IgD-negative memory B cell (primary cell): ENCODE data around the gene CEP20. TPM values are rescaled to one million over a fixed set of nuclear protein-coding genes. Genes with fewer than 3 reads are reported as not detected.

Source experiments
- H3K27ac Mint-ChIP-seq, 3 donors: one replicate each; pipeline ENCODE4 v1.8.0; 2020 to 2022; ENCODE audit warnings: mild to moderate bottlenecking in 3 of 3, mixed read lengths in 3 of 3, moderate library complexity in 1 of 3
- H3K27me3 Mint-ChIP-seq: one replicate; pipeline ENCODE4 v1.8.0; 2021; ENCODE audit warnings: mixed read lengths
- H3K36me3 Mint-ChIP-seq: one replicate; pipeline ENCODE4 v1.8.0; 2020; ENCODE audit warnings: mild to moderate bottlenecking, mixed read lengths
- H3K4me1 Mint-ChIP-seq, 3 donors: one replicate each; pipeline ENCODE4 v1.8.0; 2020 to 2022; ENCODE audit warnings: mixed read lengths in 3 of 3, mild to moderate bottlenecking in 1 of 3
- H3K4me3 Mint-ChIP-seq, 4 donors: one replicate each; pipeline ENCODE4 v1.8.0; 2020 to 2022; ENCODE audit warnings: mild to moderate bottlenecking in 4 of 4, mixed read lengths in 4 of 4, moderate library complexity in 3 of 4
- H3K9me3 Mint-ChIP-seq, 3 donors: one replicate each; pipeline ENCODE4 v1.8.0; 2020 to 2021; ENCODE audit warnings: mixed read lengths in 3 of 3, mild to moderate bottlenecking in 1 of 3
- polyA plus RNA-seq: library from polyadenylated mRNA; unstranded; fragments of 300-500 nt; fragmentation: Illumina TruSeq; gene quantifications from one replicate; pipeline ENCODE4 v1.2.3, GENCODE V29; 2021

The CEP20 gene
- polyA plus RNA-seq, 1 donor from 2014 or later: 28.1 TPM

DNA sequence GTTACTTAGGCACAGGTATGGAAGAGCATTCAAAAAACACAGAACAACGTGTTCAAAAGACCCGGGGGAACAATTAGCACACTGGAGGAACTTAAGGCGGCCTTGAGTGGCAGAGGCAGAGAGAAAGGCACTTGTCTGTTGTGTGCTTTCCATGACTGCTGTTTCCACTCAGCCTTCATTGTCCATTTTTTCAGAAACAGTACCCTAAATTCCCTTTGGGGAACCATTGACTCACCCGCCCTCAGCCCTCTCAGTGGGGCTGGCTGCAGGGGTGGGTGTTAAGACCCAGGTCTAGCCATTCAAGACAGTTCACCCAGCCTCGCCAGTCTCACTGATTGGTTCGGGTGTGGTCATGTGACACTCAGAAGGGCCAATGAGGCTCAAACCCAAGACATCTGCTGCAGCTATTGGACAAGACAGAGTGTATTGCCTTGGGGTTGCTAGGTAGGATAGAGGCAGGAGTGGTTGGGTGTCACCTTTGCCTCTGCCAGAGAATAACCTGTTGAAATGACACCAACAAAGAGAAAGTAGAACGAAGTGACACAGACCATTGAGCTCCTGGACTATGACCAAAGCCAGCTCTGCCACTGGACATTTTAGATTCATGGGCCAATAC lies 19.6 kb upstream of the CEP20 start:
- Mint-ChIP-seq H3K36me3 (no peaks in the 10 kb centered on the region), H3K9me3 (no peaks in the 10 kb centered on the region), H3K4me1 (peaks cover 8 to 10% (median 9%) of the 10 kb centered on the region in 3 donors), H3K4me3 (peak overlapping the region in 2 of 4 donors; percentile 10 to 57), H3K27me3 (no peaks in the 10 kb centered on the region), H3K27ac (peak overlapping the region; percentile 27 to 91 (median 69))

DNA sequence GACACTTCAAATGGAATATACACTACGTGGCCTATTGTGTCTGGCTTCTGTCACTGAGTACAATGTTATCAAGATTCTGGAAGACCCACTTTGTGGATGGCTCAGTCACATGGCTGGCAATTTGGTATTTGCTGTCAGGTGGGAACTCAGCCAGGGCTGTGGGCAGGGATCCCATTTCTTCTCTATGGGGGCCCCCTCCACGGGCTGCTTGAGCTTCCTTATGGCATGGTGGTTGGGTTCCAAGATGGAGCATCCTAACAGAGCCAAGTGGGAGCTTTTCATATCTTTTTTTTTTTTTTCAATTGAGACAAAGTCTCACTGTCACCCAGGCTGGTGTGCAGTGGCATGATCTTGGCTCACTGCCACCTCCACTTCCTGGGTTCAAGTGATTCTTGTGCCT lies 18.0 kb upstream of the CEP20 start:
- H3K9me3 Mint-ChIP-seq: no peaks in the 10 kb centered on the region
- H3K27me3 Mint-ChIP-seq: no peaks in the 10 kb centered on the region
- H3K4me3 Mint-ChIP-seq: no peak overlapping the region
- H3K4me1 Mint-ChIP-seq: peaks cover 8 to 10% (median 9%) of the 10 kb centered on the region in 3 donors
- H3K27ac Mint-ChIP-seq: no peak overlapping the region
- no peaks in the 10 kb centered on the region for H3K36me3 Mint-ChIP-seq

DNA sequence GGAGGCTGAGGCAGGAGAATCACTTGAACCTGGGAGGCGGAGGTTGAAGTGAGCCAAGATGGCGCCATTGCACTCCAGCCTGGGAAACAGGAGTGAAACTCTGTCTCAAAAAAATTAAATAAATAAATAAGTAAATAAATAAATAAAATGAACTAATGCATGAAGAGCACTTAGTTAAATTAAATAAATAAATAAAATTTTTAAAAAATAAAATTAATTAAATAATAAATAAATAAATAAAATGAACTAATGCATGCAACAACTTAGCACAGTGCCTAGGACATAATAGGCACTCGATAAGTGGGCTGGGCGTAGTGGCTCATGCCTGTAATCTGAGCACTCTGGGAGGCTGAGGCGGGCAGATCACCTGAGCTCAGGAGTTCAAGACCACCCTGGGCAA lies 15.6 kb upstream of the CEP20 start:
- Mint-ChIP-seq H3K4me1 (peaks cover 7 to 23% (median 9%) of the 10 kb centered on the region in 3 donors), H3K27me3 (no peaks in the 10 kb centered on the region), H3K9me3 (no peaks in the 10 kb centered on the region), H3K27ac (no peak overlapping the region), H3K4me3 (no peak overlapping the region), H3K36me3 (no peaks in the 10 kb centered on the region)

DNA sequence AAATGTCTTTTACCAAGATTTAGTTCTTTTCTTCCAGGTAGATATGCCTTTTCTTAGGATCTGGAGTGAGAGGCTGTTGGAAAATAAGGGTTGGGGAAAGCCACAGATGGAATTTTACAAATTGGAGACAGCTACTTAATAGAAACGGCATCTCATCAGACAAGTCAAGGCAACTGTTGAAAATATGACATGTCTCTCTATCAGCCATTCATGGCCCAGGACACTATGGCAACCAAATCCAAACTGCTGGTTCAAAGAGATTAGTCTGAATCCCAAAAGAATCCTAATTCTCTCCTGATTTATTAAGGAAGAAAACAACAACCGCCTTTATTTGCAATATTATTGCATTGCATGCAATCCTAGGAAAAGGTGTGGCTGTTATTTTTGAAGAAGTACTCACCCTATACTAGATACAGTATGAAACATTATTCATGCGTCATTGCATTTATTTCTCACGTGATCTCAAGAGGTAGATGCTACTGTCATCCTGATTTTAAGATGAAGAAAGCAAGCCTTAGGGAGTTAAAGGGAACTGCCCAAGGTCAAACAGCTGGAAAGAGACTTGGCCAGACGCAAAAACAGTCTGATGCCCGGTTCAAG lies 12.6 kb upstream of the CEP20 start:
- Mint-ChIP-seq H3K4me1 (peaks cover 6 to 17% (median 6%) of the 10 kb centered on the region in 3 donors), H3K27me3 (no peaks in the 10 kb centered on the region), H3K9me3 (no peaks in the 10 kb centered on the region), H3K4me3 (peak overlapping the region in 1 of 4 donors; percentile 33), H3K36me3 (no peaks in the 10 kb centered on the region), H3K27ac (no peak overlapping the region)

DNA sequence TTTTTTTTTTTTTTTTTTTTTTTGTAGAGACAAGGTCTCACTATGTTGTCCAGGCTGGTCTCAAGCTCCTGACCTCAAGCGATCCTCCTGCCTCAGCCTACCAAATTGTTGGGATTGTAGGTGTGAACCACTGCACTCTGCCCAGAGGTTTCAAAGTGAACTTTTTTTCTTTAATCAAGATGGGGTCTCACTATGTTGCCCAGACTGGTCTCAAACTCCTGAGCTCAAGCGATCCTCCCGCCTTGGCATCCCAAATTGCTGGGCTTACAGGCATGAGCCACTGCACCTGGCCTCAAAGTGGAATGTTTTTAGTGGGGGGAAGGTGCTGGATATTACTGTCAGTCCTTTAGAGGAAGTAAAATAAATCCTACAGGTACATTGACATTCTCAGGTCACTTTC lies 12.0 kb upstream of the CEP20 start:
- H3K36me3 Mint-ChIP-seq: no peaks in the 10 kb centered on the region
- H3K9me3 Mint-ChIP-seq: no peaks in the 10 kb centered on the region
- H3K4me1 Mint-ChIP-seq: peaks cover 6 to 17% (median 6%) of the 10 kb centered on the region in 3 donors
- no peak overlapping the region for H3K4me3 Mint-ChIP-seq
- H3K27ac Mint-ChIP-seq: no peak overlapping the region
- no peaks in the 10 kb centered on the region for H3K27me3 Mint-ChIP-seq

DNA sequence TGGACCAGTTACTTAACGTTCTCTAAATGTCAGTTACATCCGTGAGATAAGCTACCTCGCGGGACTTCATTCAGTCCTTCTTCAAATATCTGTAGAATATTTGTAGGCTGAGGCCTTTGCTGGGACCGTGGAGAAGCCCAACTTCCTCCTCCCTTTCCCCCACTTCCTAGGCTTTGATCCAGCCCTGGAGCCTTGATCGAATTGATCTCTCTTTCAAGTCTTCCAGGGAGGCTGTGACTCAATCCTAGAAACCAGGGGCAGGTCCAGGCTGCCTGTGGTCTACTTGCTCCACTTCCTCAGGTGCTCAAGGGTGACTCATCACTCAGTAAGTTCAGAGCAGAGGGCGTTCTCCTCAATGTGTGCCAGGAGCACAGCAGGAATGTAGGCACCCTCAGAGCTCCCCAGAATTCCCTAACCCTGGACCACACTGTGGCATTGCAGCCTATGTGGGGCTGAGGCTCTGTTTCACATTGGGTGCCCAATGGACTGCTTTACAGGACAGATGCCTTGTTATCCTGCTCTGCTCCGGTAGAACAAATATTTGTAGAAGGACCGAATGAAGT lies 11.2 kb upstream of the CEP20 start:
- H3K36me3 Mint-ChIP-seq: no peaks in the 10 kb centered on the region
- no peaks in the 10 kb centered on the region for H3K27me3 Mint-ChIP-seq
- no peak overlapping the region for H3K4me3 Mint-ChIP-seq
- H3K27ac Mint-ChIP-seq: no peak overlapping the region
- H3K4me1 Mint-ChIP-seq: peaks cover 6 to 17% (median 6%) of the 10 kb centered on the region in 3 donors
- no peaks in the 10 kb centered on the region for H3K9me3 Mint-ChIP-seq

DNA sequence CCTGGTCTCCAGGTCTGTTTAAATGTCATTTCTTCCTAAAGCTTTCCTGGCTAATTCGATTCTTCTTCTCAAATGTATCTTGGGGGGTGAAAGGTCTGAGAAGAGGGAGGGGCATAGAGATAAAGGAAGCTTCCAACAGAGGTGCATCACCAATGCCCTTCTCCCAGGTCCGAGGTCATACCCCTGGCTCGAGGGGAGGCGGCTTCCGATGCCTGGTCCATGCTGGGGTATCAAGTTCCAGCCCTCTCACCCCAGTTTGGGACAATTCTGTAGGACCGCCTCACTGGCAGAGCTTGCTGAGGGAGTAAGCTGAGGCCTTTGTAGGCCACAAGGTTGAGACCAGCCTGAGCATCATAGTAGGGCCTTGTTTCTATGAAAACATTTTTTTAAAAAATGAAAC lies 10.3 kb upstream of the CEP20 start:
- H3K4me3 Mint-ChIP-seq: peak overlapping the region in 1 of 4 donors; percentile 37
- no peaks in the 10 kb centered on the region for H3K9me3 Mint-ChIP-seq
- peaks cover 6 to 17% (median 6%) of the 10 kb centered on the region in 3 donors for H3K4me1 Mint-ChIP-seq
- no peaks in the 10 kb centered on the region for H3K27me3 Mint-ChIP-seq
- H3K36me3 Mint-ChIP-seq: no peaks in the 10 kb centered on the region
- H3K27ac Mint-ChIP-seq: peak overlapping the region in 1 of 3 donors; percentile 35

DNA sequence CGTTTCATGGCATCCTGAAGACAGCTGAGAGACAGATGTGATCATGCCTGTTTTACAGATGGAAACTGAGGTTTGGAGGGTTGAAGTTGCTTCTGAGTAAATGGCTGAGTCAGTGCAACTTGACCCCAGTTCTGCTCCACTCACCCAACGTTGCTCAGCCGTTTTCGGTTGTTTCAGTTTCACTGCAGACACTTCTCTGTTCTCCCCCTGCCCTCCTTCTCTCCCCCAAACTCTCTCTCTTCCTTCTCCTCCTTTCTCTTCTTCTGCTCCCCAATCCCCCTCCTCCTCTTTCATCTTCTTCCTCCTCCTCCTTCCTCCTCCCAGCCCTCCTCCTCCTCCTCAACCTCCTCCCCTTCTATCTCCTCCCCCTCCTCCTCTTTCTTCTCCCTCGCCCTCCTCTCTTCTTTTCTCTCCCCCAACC lies 9.4 kb upstream of the CEP20 start:
- no peaks in the 10 kb centered on the region for H3K36me3 Mint-ChIP-seq
- H3K9me3 Mint-ChIP-seq: no peaks in the 10 kb centered on the region
- H3K27ac Mint-ChIP-seq: peak overlapping the region in 1 of 3 donors; percentile 35
- H3K27me3 Mint-ChIP-seq: no peaks in the 10 kb centered on the region
- H3K4me1 Mint-ChIP-seq: peaks cover 6 to 17% (median 6%) of the 10 kb centered on the region in 3 donors
- H3K4me3 Mint-ChIP-seq: peak overlapping the region in 1 of 4 donors; percentile 3

DNA sequence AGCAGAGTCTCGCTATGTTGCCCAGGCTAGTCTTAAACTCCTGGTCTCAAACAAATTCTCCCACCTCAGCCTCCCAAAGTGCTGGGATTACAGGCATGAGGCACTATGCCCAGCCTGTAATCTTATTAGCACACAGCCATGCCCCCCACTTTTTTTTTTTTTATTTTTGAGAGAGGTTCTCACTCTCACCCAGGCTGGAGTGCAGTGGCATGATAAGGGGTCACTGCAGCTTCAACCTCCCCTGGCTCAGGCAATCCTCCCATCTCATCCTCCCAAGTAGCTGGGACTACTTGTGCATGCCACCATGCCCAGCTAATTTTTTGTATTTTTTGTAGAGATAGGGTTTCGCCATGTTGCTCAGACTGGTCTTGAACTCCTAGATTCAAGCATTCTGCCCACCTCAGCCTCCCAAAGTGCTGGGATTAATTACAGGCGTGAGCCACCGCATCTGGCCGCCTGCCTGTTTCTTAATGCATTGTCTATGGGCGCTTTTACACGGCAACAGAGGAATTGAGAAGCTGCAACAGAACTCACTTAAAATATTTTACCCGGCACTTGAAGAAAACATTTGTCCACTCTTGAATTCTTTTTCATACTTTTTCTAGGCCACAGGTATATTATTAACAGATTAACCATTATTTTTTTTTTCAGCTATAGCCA lies 8.8 kb upstream of the CEP20 start:
- H3K4me1 Mint-ChIP-seq: peaks cover 6 to 17% (median 6%) of the 10 kb centered on the region in 3 donors

DNA sequence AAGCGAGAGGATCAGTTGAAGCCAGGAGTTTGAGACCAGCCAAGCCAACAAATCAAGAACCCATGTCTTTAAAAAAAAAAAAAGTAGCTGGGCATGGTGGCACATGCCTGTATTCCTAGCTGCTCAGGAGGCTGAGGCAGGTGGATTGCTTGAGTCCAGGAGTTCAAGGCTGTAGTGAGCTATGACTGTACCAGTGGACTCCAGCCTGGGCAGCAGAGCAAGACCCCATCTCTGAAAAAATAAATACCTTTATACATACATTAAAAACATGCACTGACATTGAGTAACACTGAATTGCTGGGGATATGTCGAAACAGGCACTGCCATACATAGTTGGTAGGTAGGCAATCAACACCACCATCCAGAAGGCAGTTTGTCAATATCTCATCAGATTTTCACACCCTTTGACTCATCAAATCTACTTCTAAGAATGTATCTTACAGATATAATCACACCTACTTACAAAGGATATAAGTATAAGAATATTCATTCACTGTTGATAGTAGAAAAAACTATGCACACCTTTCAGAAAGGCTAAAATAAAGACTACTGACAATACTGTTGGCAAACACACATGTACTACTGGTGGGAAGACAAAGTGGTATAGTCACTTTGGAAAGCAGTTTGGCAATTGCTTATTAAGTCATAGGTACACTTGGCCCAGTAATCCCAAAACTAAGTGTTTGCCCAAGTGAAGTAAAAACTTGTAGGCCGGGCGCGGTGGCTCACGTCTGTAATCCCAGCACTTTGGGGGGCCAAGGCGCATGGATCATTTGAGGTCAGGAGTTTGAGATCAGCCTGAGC lies 6.4 kb upstream of the CEP20 start:
- H3K27me3 Mint-ChIP-seq: no peaks in the 10 kb centered on the region
- H3K27ac Mint-ChIP-seq: peak overlapping the region in 1 of 3 donors; percentile 47
- H3K4me3 Mint-ChIP-seq: no peak overlapping the region
- no peaks in the 10 kb centered on the region for H3K36me3 Mint-ChIP-seq
- H3K9me3 Mint-ChIP-seq: no peaks in the 10 kb centered on the region
- peaks cover 5 to 7% (median 6%) of the 10 kb centered on the region in 3 donors for H3K4me1 Mint-ChIP-seq

More for the DNA sequence above, 8.8 kb upstream of the CEP20 start:
- Mint-ChIP-seq H3K27me3 (no peaks in the 10 kb centered on the region), H3K36me3 (no peaks in the 10 kb centered on the region), H3K27ac (no peak overlapping the region), H3K4me3 (peak overlapping the region in 1 of 4 donors; percentile 60), H3K9me3 (no peaks in the 10 kb centered on the region)

DNA sequence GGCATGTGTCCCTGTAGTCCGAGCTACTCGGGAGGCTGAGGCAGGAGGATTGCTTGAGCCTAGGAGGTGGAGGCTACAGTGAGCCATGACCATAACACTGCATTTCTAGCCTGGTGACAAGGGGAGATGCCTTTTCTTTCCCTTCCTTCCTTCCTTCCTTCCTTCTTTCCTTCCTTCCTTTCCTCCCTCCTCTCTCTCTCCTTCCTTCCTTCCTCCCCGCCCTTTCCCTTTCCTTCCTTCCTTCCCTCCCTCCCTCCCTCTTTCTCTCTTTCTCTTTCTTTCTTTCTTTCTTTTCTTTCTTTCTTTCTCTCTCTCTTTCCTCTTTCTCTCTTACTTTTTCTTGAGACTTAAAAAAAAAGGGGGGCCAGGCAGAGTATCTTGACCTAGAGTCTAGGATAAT lies 3.1 kb upstream of the CEP20 start:
- H3K27ac Mint-ChIP-seq: peak overlapping the region in 1 of 3 donors; percentile 87
- no peaks in the 10 kb centered on the region for H3K9me3 Mint-ChIP-seq
- H3K4me1 Mint-ChIP-seq: peaks cover 14 to 16% (median 15%) of the 10 kb centered on the region in 3 donors
- H3K27me3 Mint-ChIP-seq: peaks cover 3% of the 10 kb centered on the region
- H3K4me3 Mint-ChIP-seq: peak overlapping the region in 1 of 4 donors; percentile 18
- H3K36me3 Mint-ChIP-seq: no peaks in the 10 kb centered on the region

DNA sequence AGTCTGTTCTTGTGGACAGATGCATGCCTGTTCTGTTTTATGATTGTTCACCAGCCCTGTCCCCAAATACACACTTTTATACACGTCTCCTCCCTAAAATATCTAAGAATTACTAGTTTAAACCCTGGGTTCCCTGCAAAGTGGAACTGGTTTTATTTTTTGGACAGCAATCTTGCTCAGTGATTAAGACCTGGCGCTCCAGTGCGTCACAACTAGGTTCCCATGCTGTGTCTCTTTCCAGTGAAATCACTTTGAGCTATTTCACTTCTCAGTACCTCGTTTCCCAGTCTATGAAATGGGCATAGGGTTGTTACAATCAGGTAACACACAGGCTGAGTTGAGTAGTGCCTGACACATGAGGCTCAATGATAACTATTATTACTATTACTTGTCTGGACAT lies 1.1 kb downstream of the CEP20 start:
- H3K27me3 Mint-ChIP-seq: peaks cover 3% of the 10 kb centered on the region
- peaks cover 25 to 26% (median 26%) of the 10 kb centered on the region in 3 donors for H3K4me1 Mint-ChIP-seq
- no peaks in the 10 kb centered on the region for H3K36me3 Mint-ChIP-seq
- peak overlapping the region; percentile 98 to 100 (median 100) for H3K4me3 Mint-ChIP-seq
- peak overlapping the region; percentile 43 to 100 (median 83) for H3K27ac Mint-ChIP-seq
- H3K9me3 Mint-ChIP-seq: no peaks in the 10 kb centered on the region

DNA sequence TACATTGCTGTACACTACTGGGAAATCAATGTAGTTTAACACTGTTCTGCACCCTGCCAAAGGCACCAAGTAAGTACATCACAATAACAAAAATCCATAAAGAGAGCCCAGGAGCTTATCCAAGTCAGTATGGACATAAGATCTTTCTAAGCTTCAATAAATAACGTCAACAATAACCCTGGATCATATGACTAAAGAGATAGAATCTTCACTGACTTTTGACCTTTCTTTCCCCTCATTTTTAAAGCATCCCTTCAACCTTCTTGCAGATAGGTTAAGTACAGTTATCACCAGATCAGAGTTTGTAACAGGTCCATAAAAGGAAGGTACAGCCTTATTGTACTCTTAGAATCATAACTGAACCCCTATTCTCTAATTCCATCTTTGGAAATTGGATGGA lies 2.3 kb downstream of the CEP20 start:
- peak overlapping the region; percentile 8 to 85 (median 58) for H3K4me3 Mint-ChIP-seq
- H3K4me1 Mint-ChIP-seq: peaks cover 25 to 26% (median 26%) of the 10 kb centered on the region in 3 donors
- H3K27ac Mint-ChIP-seq: peak overlapping the region in 2 of 3 donors; percentile 71 to 90
- peaks cover 3% of the 10 kb centered on the region for H3K27me3 Mint-ChIP-seq
- H3K36me3 Mint-ChIP-seq: no peaks in the 10 kb centered on the region
- no peaks in the 10 kb centered on the region for H3K9me3 Mint-ChIP-seq

DNA sequence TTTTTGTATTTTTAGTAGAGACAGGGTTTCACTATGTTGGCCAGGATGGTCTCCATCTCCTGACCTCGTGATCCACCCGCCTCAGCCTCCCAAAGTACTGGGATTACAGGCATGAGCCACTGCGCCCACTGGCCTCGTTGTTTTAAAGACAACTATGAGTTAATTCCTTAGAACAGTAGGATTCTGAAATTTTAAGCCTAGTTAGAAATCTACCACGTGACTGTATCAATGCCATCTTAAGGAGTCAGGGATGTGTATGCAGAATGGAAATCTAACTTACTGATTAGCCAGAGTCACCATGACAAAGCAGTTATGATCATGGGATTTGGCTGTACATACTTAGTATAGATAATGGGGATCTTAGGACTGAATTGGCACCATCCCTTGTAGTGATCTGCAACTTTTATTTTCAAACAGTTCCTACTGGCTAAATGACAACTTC lies 2.8 kb downstream of the CEP20 start:
- Mint-ChIP-seq H3K4me3 (peak overlapping the region in 1 of 4 donors; percentile 85), H3K36me3 (no peaks in the 10 kb centered on the region), H3K27ac (peak overlapping the region in 1 of 3 donors; percentile 90), H3K9me3 (no peaks in the 10 kb centered on the region), H3K27me3 (peaks cover 3% of the 10 kb centered on the region), H3K4me1 (peaks cover 25 to 26% (median 26%) of the 10 kb centered on the region in 3 donors)
